ENCODE data around the gene LRP5. TPM values are rescaled to one million over a fixed set of nuclear protein-coding genes. Genes with fewer than 3 reads are reported as not detected.
"Not testable (repeated sequence)": the region's sequence is repeated elsewhere in the genome, so short reads cannot be mapped to it uniquely, and the experiment has no call there.

The LRP5 gene
- total RNA-seq, 1 experiment from 2014 or later = 27.8 TPM

- in situ Hi-C loops (cut with HindIII; ENCODE audit: low sequenced_read_pairs) = no loop called here
- DNase-seq (ENCODE audit: low spot score) = no peak
Observed at GRCh38 chr11:68445531-68446035, 133.2 kb downstream of the LRP5 start.

GRCh38 chr11:68446046-68446725 is 133.8 kb downstream of the LRP5 start:
- in situ Hi-C loops (cut with HindIII; ENCODE audit: low sequenced_read_pairs) = no loop called here

GRCh38 chr11:68447015-68447801 is 134.8 kb downstream of the LRP5 start:
- in situ Hi-C loops (cut with HindIII; ENCODE audit: low sequenced_read_pairs) = no loop called here
- peak; percentile 67 for DNase-seq (ENCODE audit: low spot score)

More at GRCh38 chr11:68446046-68446725, 133.8 kb downstream of the LRP5 start:
- DNase-seq (ENCODE audit: low spot score) = no peak

GRCh38 chr11:68447914-68448313 is 135.5 kb downstream of the LRP5 start:
- in situ Hi-C loops (cut with HindIII; ENCODE audit: low sequenced_read_pairs); DNase-seq (ENCODE audit: low spot score): not testable (repeated sequence)

- in situ Hi-C loops (cut with HindIII; ENCODE audit: low sequenced_read_pairs) = no loop called here
- DNase-seq (ENCODE audit: low spot score) = no peak
Observed at GRCh38 chr11:68448604-68449011, 136.2 kb downstream of the LRP5 start.

GRCh38 chr11:68449951-68450350 is 137.6 kb downstream of the LRP5 start:
- in situ Hi-C loops (cut with HindIII; ENCODE audit: low sequenced_read_pairs) = no loop called here
- DNase-seq (ENCODE audit: low spot score) = no peak

- in situ Hi-C loops (cut with HindIII; ENCODE audit: low sequenced_read_pairs) = no loop called here
Observed at GRCh38 chr11:68450711-68451110, 138.3 kb downstream of the LRP5 start.

GRCh38 chr11:68454767-68455166 is 142.4 kb downstream of the LRP5 start:
- in situ Hi-C loops (cut with HindIII; ENCODE audit: low sequenced_read_pairs) = no loop called here
- DNase-seq (ENCODE audit: low spot score) = no peak

More at GRCh38 chr11:68450711-68451110, 138.3 kb downstream of the LRP5 start:
- DNase-seq (ENCODE audit: low spot score) = no peak

GRCh38 chr11:68455485-68455884 is 143.1 kb downstream of the LRP5 start:
- in situ Hi-C loops (cut with HindIII; ENCODE audit: low sequenced_read_pairs) = no loop called here
- DNase-seq (ENCODE audit: low spot score) = no peak

- in situ Hi-C loops (cut with HindIII; ENCODE audit: low sequenced_read_pairs) = no loop called here
- DNase-seq (ENCODE audit: low spot score) = no peak
Observed at GRCh38 chr11:68457216-68457897, 145.0 kb downstream of the LRP5 start.

- in situ Hi-C loops (cut with HindIII; ENCODE audit: low sequenced_read_pairs) = no loop called here
- DNase-seq (ENCODE audit: low spot score) = no peak
Observed at GRCh38 chr11:68457898-68458249, 145.5 kb downstream of the LRP5 start.

GRCh38 chr11:68458340-68458739 is 145.9 kb downstream of the LRP5 start:
- in situ Hi-C loops (cut with HindIII; ENCODE audit: low sequenced_read_pairs); DNase-seq (ENCODE audit: low spot score): not testable (repeated sequence)

- in situ Hi-C loops (cut with HindIII; ENCODE audit: low sequenced_read_pairs) = no loop called here
- peak; percentile 100 for DNase-seq (ENCODE audit: low spot score)
Observed at GRCh38 chr11:68459886-68460740, 147.7 kb downstream of the LRP5 start.

GRCh38 chr11:68460741-68461574 is 148.6 kb downstream of the LRP5 start, which contains the start of gene PPP6R3:
Gene PPP6R3 (plus strand): TSS chr11:68460752. CDS start chr11:68537665, 76,913 bp downstream.
- DNase-seq (ENCODE audit: low spot score) = peak; percentile 35
- in situ Hi-C loops (cut with HindIII; ENCODE audit: low sequenced_read_pairs) = no loop called here

- in situ Hi-C loops (cut with HindIII; ENCODE audit: low sequenced_read_pairs) = no loop called here
- DNase-seq (ENCODE audit: low spot score) = no peak
Observed at GRCh38 chr11:68461575-68461917, 149.2 kb downstream of the LRP5 start.

GRCh38 chr11:68463714-68464113 is 151.3 kb downstream of the LRP5 start:
- in situ Hi-C loops (cut with HindIII; ENCODE audit: low sequenced_read_pairs) = no loop called here
- DNase-seq (ENCODE audit: low spot score) = no peak

GRCh38 chr11:68467201-68467834 is 154.9 kb downstream of the LRP5 start:
- in situ Hi-C loops (cut with HindIII; ENCODE audit: low sequenced_read_pairs) = no loop called here
- DNase-seq (ENCODE audit: low spot score) = no peak
